Kidney epithelial cell (primary cell): Measurements from ENCODE around the gene ITPR1. TPM values are rescaled to one million over a fixed set of nuclear protein-coding genes. Genes with fewer than 3 reads are reported as not detected.

Experiments used
- DNase-seq: peaks from one replicate; pipeline ENCODE4 v3.0.0-alpha.2; 2010; ENCODE audit warnings: low read depth
- H3K27me3 ChIP-seq: 2 replicates; pipeline ENCODE4 v1.6.0; 2011; ENCODE audit warnings: low read length; ENCODE audit not compliant: control insufficient read depth, insufficient read depth
- H3K36me3 ChIP-seq: 2 replicates; pipeline ENCODE4 v1.5.1; 2011; ENCODE audit warnings: low read length; ENCODE audit not compliant: control insufficient read depth, insufficient read depth
- H3K4me3 ChIP-seq: 2 replicates; pipeline ENCODE4 v1.5.1; 2011; ENCODE audit warnings: low read depth, mild to moderate bottlenecking, control low read depth, low read length
- total RNA-seq: library from RNA; depleted of rRNA; stranded (reverse); fragments of >200 nt; gene quantifications from 2 replicates; pipeline ENCODE4 v1.2.3, GENCODE V29; 2015
- TF ChIP-seq, protein P1 (sequence below): IDR thresholded peaks from 2 replicates; pipeline ENCODE4 v1.5.1; 2011; ENCODE audit warnings: mild to moderate bottlenecking, moderate library complexity, low read length, control low read depth, inconsistent platforms; ENCODE audit not compliant: insufficient read depth, poor library complexity, severe bottlenecking

Gene ITPR1
- total RNA-seq, 1 donor from 2014 or later = 8.9 TPM

DNA sequence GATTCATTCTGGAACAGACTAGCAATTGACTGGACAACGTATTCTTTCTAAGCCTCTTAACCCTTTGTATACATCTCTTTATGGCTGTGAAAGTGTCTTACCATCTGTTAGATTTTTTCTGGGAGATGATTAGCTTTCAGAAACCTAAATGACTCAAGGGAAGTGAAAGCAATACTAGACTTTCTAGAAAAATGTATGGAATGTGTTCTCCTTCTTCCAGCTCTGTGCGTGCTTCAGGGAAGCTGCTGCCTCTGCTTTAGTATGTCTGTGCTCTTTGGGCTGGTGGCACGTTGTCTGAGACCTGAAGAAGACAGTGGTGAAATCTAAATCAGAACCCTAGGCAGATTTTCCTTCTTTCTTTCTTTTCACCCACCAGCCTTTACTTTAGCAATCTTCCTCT is 89.5 kb downstream of the ITPR1 start:
- TF ChIP-seq, protein P1, sequence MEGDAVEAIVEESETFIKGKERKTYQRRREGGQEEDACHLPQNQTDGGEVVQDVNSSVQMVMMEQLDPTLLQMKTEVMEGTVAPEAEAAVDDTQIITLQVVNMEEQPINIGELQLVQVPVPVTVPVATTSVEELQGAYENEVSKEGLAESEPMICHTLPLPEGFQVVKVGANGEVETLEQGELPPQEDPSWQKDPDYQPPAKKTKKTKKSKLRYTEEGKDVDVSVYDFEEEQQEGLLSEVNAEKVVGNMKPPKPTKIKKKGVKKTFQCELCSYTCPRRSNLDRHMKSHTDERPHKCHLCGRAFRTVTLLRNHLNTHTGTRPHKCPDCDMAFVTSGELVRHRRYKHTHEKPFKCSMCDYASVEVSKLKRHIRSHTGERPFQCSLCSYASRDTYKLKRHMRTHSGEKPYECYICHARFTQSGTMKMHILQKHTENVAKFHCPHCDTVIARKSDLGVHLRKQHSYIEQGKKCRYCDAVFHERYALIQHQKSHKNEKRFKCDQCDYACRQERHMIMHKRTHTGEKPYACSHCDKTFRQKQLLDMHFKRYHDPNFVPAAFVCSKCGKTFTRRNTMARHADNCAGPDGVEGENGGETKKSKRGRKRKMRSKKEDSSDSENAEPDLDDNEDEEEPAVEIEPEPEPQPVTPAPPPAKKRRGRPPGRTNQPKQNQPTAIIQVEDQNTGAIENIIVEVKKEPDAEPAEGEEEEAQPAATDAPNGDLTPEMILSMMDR = no peak
- Histone ChIP-seq H3K27me3 (no peaks in the 10 kb centered on the region), H3K4me3 (no peak overlapping the region), H3K36me3 (no peaks in the 10 kb centered on the region)
- DNase-seq = no peak

DNA sequence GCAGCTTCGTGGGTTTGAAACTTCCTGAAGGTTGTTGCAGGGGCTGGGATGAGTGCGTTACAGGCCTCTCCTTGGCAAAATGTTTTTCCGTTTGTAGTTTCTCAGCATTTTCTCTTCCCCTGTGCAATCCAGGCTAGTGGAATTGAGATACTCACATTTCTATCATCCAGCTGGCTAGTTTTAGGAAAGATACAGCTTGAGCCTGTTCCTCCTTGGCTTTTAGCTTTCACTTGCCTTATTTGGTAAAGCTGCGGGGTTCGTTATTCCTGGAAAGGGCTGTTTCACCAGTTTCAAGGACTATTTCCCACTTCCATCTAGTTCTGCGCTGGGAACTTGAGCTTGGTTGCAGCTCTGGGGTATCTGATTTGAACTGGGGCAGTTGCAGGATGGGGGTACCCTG is 90.3 kb downstream of the ITPR1 start:
- TF ChIP-seq, protein P1 = no peak
- no peak for DNase-seq
- Histone ChIP-seq H3K27me3 (no peaks in the 10 kb centered on the region), H3K4me3 (no peak overlapping the region), H3K36me3 (no peaks in the 10 kb centered on the region)

DNA sequence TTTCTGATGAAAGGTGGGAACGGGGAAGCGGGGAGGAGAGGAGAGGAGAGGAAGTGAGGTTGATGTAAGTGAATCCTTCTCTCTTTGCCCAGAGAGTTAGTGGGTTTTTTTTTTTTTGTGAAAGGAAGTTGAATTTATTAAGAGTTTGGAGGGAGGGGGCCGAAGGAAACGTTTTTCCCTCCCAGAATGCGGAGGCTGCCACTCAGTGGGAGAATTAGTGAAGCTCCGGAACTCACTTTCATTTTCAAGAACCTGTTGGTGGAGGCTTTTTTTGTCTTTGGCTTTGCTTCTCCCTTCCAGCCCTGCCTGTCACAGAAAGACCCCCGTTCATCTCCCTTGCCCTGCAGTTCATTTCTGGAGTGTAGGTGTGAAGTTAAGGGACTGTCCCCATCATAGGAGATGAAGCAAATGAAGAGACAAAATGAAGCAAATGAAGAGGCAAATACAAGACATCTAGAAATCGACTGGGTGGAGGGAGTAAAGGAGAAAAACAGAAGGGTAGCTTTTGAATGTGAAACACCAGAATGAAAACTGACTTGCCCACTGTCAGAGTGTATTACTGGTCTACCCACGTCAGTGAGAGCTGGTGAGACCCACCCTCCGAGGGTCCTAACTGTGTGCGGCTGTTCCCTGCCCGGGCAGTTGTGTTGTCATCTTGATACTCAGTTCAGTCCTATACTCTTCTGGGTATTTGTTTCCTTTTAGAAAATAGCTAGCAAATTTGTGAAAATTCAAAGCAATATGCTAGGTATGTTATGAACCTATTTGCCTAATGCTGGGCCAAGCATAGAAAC is 91.5 kb downstream of the ITPR1 start:
- TF ChIP-seq, protein P1 = no peak
- no peak for DNase-seq
- Histone ChIP-seq H3K36me3 (no peaks in the 10 kb centered on the region), H3K4me3 (no peak overlapping the region), H3K27me3 (no peaks in the 10 kb centered on the region)

DNA sequence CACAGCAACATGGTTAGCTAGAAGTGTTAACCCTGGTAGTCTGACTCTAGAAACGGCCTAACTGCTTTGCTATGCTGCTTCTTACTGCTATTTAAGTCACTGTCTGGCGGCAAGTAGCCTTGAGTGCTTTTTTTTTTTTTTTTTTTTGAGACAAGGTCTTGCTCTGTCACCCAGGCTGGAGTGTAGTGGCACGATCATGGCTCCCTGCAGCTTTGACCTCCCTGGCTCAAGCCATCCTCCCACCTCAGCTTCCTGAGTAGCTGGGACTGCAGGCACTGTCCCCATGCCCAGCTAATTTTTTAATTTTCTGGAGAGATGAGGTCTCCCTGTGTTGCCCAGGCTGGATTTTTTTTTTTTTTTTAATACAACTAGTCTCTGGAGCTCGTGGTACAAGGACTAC is 93.2 kb downstream of the ITPR1 start:
- TF ChIP-seq, protein P1 = no peak
- DNase-seq = no peak
- Histone ChIP-seq H3K36me3 (no peaks in the 10 kb centered on the region), H3K4me3 (no peak overlapping the region), H3K27me3 (no peaks in the 10 kb centered on the region)

DNA sequence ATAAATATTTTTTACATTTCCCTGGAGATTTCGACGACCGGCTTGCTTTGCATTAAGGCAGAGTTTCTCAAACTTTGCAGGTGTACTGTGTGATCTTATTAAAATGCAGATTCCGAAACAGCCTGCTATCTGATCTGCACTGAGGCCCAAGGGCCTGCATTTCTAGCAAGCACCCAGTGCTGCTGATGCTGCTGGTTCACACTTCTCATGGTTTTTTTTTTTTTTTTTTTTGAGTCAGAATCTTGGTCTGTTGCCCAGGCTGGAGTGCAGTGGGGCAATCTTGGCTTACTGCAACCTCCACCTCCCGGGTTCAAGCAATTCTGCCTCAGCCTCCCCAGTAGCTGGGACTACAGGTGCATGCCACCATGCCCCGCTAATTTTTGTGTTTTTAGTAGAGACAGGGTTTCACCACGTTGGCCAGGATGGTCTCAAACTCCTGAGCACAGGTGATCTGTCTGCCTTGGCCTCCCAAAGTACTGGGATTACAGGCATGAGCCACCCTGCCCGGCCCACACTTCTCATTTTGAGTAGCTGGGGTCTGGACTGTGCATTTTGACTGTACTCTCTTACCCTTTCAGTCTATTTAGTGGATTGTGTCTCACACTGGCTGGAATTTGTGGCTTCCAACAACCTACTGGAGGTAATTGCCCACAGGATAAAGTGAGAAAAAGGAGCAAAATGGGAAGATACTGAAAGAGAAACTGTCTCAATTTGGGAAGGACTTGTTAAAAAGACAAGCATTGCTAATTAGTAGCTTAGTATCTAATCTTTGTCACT is 94.1 kb downstream of the ITPR1 start:
- Histone ChIP-seq H3K36me3 (no peaks in the 10 kb centered on the region), H3K4me3 (no peak overlapping the region), H3K27me3 (no peaks in the 10 kb centered on the region)
- DNase-seq = no peak
- TF ChIP-seq, protein P1 = no peak
